Measurements from ENCODE around the gene ASAP2.

DNA sequence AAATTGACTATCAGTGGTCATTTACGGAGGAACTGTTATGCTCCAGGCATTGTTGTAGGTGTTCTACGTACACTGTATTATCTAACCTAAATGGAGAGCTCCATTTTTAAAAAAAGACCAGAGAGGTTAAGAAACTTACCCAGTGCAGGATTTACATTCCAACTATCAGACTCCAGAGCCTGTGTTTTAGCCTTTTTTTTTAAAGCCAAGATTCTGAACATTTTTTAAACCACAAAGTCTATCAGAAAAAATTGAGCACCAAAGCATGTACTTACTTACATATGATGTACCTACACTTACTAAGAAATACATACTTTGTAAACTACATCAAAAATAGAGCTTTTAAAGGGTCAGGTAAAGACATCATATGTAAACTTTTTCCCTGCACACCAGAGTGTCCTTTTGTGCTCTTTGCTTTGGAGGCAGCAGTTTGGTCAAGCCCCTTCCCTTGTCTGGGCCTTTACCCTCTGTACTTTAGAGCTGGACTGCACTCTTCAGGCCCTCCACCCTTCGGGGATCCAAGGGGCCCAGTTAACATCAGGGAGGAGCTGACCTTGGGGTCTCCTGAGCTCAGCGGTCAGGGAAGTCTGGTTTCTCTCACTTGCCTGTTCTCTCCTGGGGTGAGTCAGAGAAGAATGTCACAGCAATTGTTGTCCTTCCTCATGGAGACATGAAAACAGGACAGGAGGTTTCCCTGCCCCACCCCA lies 158.3 kb downstream of the ASAP2 start:
- TF ChIP-seq, protein P1, sequence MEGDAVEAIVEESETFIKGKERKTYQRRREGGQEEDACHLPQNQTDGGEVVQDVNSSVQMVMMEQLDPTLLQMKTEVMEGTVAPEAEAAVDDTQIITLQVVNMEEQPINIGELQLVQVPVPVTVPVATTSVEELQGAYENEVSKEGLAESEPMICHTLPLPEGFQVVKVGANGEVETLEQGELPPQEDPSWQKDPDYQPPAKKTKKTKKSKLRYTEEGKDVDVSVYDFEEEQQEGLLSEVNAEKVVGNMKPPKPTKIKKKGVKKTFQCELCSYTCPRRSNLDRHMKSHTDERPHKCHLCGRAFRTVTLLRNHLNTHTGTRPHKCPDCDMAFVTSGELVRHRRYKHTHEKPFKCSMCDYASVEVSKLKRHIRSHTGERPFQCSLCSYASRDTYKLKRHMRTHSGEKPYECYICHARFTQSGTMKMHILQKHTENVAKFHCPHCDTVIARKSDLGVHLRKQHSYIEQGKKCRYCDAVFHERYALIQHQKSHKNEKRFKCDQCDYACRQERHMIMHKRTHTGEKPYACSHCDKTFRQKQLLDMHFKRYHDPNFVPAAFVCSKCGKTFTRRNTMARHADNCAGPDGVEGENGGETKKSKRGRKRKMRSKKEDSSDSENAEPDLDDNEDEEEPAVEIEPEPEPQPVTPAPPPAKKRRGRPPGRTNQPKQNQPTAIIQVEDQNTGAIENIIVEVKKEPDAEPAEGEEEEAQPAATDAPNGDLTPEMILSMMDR (IDR thresholded peaks at IDR 0.05): no peak
- TF ChIP-seq, protein P2, sequence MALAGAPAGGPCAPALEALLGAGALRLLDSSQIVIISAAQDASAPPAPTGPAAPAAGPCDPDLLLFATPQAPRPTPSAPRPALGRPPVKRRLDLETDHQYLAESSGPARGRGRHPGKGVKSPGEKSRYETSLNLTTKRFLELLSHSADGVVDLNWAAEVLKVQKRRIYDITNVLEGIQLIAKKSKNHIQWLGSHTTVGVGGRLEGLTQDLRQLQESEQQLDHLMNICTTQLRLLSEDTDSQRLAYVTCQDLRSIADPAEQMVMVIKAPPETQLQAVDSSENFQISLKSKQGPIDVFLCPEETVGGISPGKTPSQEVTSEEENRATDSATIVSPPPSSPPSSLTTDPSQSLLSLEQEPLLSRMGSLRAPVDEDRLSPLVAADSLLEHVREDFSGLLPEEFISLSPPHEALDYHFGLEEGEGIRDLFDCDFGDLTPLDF (CRISPR knock-in tag; IDR thresholded peaks at IDR 0.05): no peak
- TF ChIP-seq, protein P3, sequence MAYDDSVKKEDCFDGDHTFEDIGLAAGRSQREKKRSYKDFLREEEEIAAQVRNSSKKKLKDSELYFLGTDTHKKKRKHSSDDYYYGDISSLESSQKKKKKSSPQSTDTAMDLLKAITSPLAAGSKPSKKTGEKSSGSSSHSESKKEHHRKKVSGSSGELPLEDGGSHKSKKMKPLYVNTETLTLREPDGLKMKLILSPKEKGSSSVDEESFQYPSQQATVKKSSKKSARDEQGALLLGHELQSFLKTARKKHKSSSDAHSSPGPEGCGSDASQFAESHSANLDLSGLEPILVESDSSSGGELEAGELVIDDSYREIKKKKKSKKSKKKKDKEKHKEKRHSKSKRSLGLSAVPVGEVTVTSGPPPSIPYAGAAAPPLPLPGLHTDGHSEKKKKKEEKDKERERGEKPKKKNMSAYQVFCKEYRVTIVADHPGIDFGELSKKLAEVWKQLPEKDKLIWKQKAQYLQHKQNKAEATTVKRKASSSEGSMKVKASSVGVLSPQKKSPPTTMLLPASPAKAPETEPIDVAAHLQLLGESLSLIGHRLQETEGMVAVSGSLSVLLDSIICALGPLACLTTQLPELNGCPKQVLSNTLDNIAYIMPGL (CRISPR knock-in tag; IDR thresholded peaks at IDR 0.05): no peak
- TF ChIP-seq GTF2I (CRISPR knock-in tag; conservative IDR thresholded peaks at IDR 0.05) (no peak), ZNF121 (CRISPR knock-in tag; IDR thresholded peaks at IDR 0.05) (no peak)
- TF ChIP-seq, protein P4, sequence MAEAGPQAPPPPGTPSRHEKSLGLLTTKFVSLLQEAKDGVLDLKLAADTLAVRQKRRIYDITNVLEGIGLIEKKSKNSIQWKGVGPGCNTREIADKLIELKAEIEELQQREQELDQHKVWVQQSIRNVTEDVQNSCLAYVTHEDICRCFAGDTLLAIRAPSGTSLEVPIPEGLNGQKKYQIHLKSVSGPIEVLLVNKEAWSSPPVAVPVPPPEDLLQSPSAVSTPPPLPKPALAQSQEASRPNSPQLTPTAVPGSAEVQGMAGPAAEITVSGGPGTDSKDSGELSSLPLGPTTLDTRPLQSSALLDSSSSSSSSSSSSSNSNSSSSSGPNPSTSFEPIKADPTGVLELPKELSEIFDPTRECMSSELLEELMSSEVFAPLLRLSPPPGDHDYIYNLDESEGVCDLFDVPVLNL (CRISPR knock-in tag; IDR thresholded peaks at IDR 0.05; ENCODE audit: borderline replicate concordance, low read depth): no peak

Measured in WTC11 (cell line).